ENCODE measurements around the gene TEF. TPM values are rescaled to one million over a fixed set of nuclear protein-coding genes. Genes with fewer than 3 reads are reported as not detected.
A peak's percentile ranks its signal among the peaks of the same experiment; 100 is the strongest.

TEF gene
- total and polyA plus RNA-seq, 9 of the 15 experiments (the other 6 are each of a cell fraction or from before 2014, with no cell fraction given), result 0.04 to 3.1 (median 1.2) TPM

DNA sequence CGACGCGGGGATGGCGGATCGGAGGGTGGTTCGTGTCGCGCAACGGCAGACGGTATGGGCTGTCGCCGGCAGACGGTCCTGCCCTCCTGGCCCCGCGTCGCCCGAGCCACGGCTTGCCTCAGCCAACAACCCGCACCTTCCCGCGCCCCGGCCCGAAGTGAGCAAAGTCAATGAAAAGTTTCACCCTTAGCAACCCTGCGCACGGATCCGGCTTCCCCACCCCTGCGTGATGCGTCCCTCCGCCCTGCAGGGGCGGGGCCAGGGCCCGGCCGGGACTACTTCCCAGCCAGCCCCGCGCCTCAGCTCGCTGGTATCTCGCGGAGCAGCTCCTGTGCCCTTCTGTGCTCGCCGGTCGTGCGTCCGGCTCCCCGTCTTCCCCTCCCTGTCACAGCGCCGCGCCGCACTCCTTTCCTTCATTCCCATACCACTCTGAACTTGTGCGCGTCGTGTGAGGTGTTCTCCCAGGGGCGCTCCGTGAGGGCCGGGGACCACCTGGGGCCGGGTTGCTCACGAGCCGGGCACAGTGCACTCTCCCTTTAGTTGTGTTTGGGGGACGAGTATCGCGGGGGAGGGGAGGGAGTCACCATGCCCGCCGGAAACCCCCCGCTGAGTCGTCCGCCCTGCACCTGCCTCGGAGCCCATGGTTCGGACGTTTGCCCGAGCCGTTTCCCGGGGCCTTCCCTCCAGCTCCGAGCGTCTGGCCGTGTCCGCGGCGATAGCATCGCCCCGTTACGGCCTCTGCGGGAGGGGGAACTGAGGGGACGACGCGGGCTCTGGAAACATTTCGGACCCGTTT, 65.1 kb downstream of the TEF start, which contains the start of gene TOB2 (continued):
- TF ChIP-seq, protein P1, sequence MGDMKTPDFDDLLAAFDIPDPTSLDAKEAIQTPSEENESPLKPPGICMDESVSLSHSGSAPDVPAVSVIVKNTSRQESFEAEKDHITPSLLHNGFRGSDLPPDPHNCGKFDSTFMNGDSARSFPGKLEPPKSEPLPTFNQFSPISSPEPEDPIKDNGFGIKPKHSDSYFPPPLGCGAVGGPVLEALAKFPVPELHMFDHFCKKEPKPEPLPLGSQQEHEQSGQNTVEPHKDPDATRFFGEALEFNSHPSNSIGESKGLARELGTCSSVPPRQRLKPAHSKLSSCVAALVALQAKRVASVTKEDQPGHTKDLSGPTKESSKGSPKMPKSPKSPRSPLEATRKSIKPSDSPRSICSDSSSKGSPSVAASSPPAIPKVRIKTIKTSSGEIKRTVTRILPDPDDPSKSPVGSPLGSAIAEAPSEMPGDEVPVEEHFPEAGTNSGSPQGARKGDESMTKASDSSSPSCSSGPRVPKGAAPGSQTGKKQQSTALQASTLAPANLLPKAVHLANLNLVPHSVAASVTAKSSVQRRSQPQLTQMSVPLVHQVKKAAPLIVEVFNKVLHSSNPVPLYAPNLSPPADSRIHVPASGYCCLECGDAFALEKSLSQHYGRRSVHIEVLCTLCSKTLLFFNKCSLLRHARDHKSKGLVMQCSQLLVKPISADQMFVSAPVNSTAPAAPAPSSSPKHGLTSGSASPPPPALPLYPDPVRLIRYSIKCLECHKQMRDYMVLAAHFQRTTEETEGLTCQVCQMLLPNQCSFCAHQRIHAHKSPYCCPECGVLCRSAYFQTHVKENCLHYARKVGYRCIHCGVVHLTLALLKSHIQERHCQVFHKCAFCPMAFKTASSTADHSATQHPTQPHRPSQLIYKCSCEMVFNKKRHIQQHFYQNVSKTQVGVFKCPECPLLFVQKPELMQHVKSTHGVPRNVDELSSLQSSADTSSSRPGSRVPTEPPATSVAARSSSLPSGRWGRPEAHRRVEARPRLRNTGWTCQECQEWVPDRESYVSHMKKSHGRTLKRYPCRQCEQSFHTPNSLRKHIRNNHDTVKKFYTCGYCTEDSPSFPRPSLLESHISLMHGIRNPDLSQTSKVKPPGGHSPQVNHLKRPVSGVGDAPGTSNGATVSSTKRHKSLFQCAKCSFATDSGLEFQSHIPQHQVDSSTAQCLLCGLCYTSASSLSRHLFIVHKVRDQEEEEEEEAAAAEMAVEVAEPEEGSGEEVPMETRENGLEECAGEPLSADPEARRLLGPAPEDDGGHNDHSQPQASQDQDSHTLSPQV (IDR thresholded peaks at IDR 0.05), result no peak
- peak; percentile 59; the same call in 1 of the 2 replicates for TF ChIP-seq KLF1 (tag; IDR thresholded peaks at IDR 0.05)
- TF ChIP-seq GTF2E2 (tag; IDR thresholded peaks at IDR 0.05), result peak; percentile 82; the same call in 1 of the 2 replicates
- peak; percentile 73 for TF ChIP-seq ATF7 (IDR thresholded peaks at IDR 0.05)
- peak; percentile 82; the same call in 1 of the 2 replicates for TF ChIP-seq HNRNPL (IDR thresholded peaks at IDR 0.05; ENCODE audit: low read depth, low read length)
- no peak for TF ChIP-seq RBBP5 (IDR thresholded peaks at IDR 0.05; ENCODE audit: borderline replicate concordance, insufficient read depth, low read length, poor library complexity, severe bottlenecking)
- no peak for TF ChIP-seq ZNF695 (CRISPR knock-in tag; IDR thresholded peaks at IDR 0.05)
- TF ChIP-seq E2F3 (CRISPR knock-in tag; IDR thresholded peaks at IDR 0.05), result no peak
- TF ChIP-seq ZNF121 (CRISPR knock-in tag; conservative IDR thresholded peaks at IDR 0.05), result peak; percentile 14; the same call in 1 of the 2 replicates
- TF ChIP-seq, protein P2, sequence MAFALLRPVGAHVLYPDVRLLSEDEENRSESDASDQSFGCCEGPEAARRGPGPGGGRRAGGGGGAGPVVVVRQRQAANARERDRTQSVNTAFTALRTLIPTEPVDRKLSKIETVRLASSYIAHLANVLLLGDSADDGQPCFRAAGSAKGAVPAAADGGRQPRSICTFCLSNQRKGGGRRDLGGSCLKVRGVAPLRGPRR (CRISPR knock-in tag; IDR thresholded peaks at IDR 0.05), result 0 out of 2 replicates have a peak, but pooled peaks have one; percentile 52
- TF ChIP-seq, protein P3, sequence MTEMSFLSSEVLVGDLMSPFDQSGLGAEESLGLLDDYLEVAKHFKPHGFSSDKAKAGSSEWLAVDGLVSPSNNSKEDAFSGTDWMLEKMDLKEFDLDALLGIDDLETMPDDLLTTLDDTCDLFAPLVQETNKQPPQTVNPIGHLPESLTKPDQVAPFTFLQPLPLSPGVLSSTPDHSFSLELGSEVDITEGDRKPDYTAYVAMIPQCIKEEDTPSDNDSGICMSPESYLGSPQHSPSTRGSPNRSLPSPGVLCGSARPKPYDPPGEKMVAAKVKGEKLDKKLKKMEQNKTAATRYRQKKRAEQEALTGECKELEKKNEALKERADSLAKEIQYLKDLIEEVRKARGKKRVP (CRISPR knock-in tag; IDR thresholded peaks at IDR 0.05), result no peak
- no peak for TF ChIP-seq TCF7 (IDR thresholded peaks at IDR 0.05; ENCODE audit: borderline replicate concordance)
- TF ChIP-seq PTRF (tag; IDR thresholded peaks at IDR 0.05), result no peak
- TF ChIP-seq ZNF197 (CRISPR knock-in tag; IDR thresholded peaks at IDR 0.05; ENCODE audit: low read depth), result no peak
- no peak for TF ChIP-seq NFE2L1 (tag; IDR thresholded peaks at IDR 0.05; ENCODE audit: borderline replicate concordance, low read depth)
- TF ChIP-seq EP400 (IDR thresholded peaks at IDR 0.05), result peak; percentile 79
- TF ChIP-seq TBP (optimal IDR thresholded peaks at IDR 0.05; ENCODE audit: low read depth, low read length), result peak; percentile 98
- no peak for TF ChIP-seq ETS2 (tag; IDR thresholded peaks at IDR 0.05; ENCODE audit: borderline replicate concordance, poor library complexity, severe bottlenecking)
- no peak for TF ChIP-seq CEBPG (CRISPR knock-in tag; IDR thresholded peaks at IDR 0.05)
- no peak for TF ChIP-seq CEBPG (tag; conservative IDR thresholded peaks at IDR 0.05 in 1 of 2, IDR thresholded peaks at IDR 0.05 in 1 of 2)
- TF ChIP-seq CC2D1A (IDR thresholded peaks at IDR 0.05), result no peak
